HG03066 (cell line): ENCODE data around the gene PRB4.
"Not testable (repeated sequence)": the region's sequence is repeated elsewhere in the genome, so short reads cannot be mapped to it uniquely, and the experiment has no call there.

Source experiments
- ATAC-seq: cut with Tn5 transposase; IDR thresholded peaks from one replicate; pipeline ENCODE4 v1.9.1; 2021; ENCODE audit warnings: low read depth; ENCODE audit not compliant: unreplicated experiment

PRB4 gene

GRCh38 chr12:11310336-11310735 lies at the start of gene PRB4:
TSS of gene PRB4 (minus strand) at chr12:11310436. CDS start at chr12:11310398, 38 bp downstream.
- no peak for ATAC-seq

GRCh38 chr12:11351736-11352135 lies 41.5 kb upstream of the PRB4 start:
- ATAC-seq: not testable (repeated sequence)

DNA sequence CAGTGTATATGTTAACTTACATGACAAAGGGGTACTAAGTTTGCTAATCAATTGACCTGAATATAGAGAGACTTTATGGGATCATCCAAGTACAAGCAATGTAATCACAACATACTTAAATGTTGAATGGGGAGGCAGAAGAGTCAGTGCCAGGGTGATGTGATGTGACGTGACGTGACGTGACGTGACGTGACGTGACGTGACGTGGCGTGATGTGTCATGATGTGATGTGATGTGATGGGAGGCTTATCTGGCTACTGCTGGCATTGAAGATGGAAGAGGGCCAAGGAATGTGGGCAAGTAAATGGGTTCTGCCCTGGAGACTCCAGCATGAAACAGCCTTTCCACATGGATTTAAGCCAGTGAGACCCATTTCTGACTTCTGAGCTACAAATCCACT lies 38.2 kb upstream of the PRB4 start:
- no peak for ATAC-seq

DNA sequence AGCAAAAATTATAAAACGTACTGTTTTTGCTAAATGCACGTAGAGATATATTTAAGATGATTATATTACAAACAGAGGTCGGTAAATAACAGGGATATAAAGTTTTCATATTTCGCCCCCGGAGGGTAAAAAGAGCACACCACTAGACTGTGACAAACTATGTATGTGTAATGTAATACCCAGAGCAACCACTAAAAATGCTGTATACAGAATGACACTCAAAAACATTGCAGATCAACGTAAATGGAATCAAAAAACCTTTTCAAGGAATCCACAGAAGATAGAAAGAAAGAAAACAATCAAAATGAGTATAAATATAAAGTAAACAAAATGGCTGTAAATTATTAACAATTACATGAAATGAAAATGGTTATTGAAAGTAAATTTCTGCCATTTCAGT lies 37.6 kb upstream of the PRB4 start:
- ATAC-seq: no peak

GRCh38 chr12:11344500-11344899 lies 34.3 kb upstream of the PRB4 start:
- ATAC-seq: no peak

- ATAC-seq: no peak
These were observed 14.2 kb upstream of the PRB4 start for GRCh38 chr12:11324426-11324825.

DNA sequence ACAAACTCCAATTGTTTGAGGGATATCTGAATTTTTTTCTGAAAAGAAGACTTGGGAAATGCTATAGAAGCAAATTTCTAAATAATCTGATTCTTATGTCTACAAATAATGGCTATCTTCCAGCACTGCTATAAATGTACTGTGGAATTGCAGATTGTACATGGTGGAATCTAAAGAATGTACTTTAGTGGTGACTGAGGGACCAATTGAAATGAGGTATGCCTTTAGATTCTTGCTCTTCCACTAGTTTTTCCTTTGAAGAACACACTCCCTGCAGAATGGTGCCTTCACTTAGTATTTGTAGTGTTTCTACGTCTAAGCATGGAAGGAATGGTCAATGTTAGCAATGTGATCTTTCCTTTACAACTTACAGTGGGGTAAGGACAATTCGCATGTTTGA lies 11.7 kb upstream of the PRB4 start:
- no peak for ATAC-seq

DNA sequence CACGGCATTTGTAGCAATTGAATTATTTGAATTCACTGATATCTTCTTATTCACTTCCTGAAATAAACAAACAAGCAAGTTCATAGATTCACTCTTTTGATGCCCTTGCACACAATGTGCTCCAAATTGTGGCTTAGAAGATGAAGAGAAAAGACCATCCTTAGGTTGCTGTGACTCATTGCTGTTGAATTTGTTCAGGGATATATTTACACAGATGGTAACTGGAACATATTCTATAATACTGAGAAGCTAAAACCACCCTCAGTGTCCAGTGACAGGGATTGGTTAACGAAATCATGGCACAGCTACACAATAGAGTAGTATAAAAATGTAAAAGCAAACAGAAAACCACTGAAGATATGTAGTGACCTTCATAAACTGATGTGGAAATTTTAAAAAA lies 3.1 kb downstream of the PRB4 start:
- no peak for ATAC-seq

DNA sequence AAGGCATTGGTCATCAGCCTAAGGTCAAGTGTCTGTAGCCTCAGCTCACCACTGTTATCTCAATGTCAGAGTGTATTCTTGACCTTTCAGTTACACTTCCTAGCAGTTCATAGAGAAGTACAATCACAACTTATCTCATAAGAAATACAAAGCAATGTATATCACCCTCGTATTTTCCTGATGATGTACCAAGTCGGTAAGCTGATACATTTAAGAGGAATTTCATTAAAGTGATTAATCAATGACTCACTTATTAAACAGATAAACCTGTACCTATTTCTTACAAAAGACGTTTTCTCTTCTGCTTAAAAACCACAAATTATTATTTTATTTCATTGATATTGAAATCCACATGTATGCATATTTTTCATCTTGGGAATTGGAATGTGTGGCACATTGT lies 36.8 kb downstream of the PRB4 start:
- no peak for ATAC-seq

- no peak for ATAC-seq
These were observed 40.6 kb downstream of the PRB4 start, which contains the start of gene PRB3 for GRCh38 chr12:11269607-11270006. TSS of gene PRB3 (minus strand) at chr12:11269707. CDS start at chr12:11269669, 38 bp downstream.

DNA sequence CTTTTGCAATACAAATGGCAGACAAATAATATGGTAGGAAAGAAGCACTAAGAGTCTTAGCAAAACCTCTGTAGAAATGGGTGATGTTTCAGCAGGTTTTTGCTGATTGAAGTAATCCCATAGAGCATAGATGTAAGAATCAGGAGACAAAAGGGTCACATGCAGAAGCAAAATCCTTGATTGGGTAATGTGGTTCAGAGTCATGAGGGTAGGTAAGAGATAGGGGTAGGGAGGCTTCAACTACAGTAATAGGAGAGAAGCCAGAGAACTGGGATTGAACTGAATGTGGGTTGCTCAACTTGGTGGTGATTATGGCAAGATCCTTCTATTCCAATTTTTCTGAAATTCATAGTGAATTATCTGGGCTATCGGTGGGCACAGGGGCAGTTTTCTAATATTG lies 45.7 kb downstream of the PRB4 start:
- no peak for ATAC-seq
